ENCODE measurements around the gene ROR2. TPM values are rescaled to one million over a fixed set of nuclear protein-coding genes. Genes with fewer than 3 reads are reported as not detected.

ROR2 gene
- total and polyA plus RNA-seq, 2 of the 8 experiments (the other 6 are each of a cell fraction or from before 2014, with no cell fraction given): 2.7 to 4.3 TPM

- TF ChIP-seq CHD7 (IDR thresholded peaks at IDR 0.05; ENCODE audit: insufficient replicate concordance, low read length) (no peak), EGR1 (IDR thresholded peaks at IDR 0.05; ENCODE audit: borderline replicate concordance, low read depth, low read length) (no peak), PHF8 (conservative IDR thresholded peaks at IDR 0.05; ENCODE audit: low read depth, low read length) (no peak), NRF1 (IDR thresholded peaks at IDR 0.05; ENCODE audit: low read depth, low read length) (no peak), TEAD4 (IDR thresholded peaks at IDR 0.05; ENCODE audit: low read depth, low read length) (no peak), SUZ12 (IDR thresholded peaks at IDR 0.05; ENCODE audit: low read length) (no peak), ASH2L (IDR thresholded peaks at IDR 0.05; ENCODE audit: low read length) (no peak), TAF7 (optimal IDR thresholded peaks at IDR 0.05; ENCODE audit: borderline replicate concordance, low read depth, low read length) (no peak), HDAC2 (IDR thresholded peaks at IDR 0.05; ENCODE audit: borderline replicate concordance in 1 of 2, low read depth in 2 of 2, low read length in 2 of 2) (no peak), BCL11A (IDR thresholded peaks at IDR 0.05; ENCODE audit: low read depth in 2 of 2, low read length in 2 of 2) (no peak)
Measured at GRCh38 chr9:91764661-91765060, 185.4 kb downstream of the ROR2 start (continued).

Measured in H1 (cell line).